Smooth muscle cell (in vitro differentiated cells): Measurements from ENCODE around the gene PRM1. TPM values are rescaled to one million over a fixed set of nuclear protein-coding genes. Genes with fewer than 3 reads are reported as not detected.

Experiments
- DNase-seq: peaks from one replicate; lab custom pipeline; 2025; ENCODE audit not compliant: unreplicated experiment; lab: John Stamatoyannopoulos, UW
- H2AFZ ChIP-seq: fragments of 200-600 bp; sonication (generic); 2 replicates; pipeline ENCODE4 v1.6.0; 2016; ENCODE audit warnings: antibody characterized with exemption, low read depth, mild to moderate bottlenecking
- H3F3A ChIP-seq: fragments of 200-600 bp; sonication (generic); 2 replicates; pipeline ENCODE4 v1.6.0; 2017; ENCODE audit warnings: antibody characterized with exemption, low read depth
- H3K27ac ChIP-seq: fragments of 200-600 bp; sonication (generic); 2 replicates; pipeline ENCODE4 v1.5.1; 2016; ENCODE audit warnings: low read depth, mild to moderate bottlenecking
- H3K27me3 ChIP-seq: fragments of 200-600 bp; sonication (generic); 2 replicates; pipeline ENCODE4 v1.6.1; 2016; ENCODE audit warnings: low read depth, mild to moderate bottlenecking
- H3K36me3 ChIP-seq: fragments of 200-600 bp; sonication (generic); 2 replicates; pipeline ENCODE4 v1.5.1; 2016; ENCODE audit warnings: low read depth
- H3K4me1 ChIP-seq: fragments of 200-600 bp; sonication (generic); 2 replicates; pipeline ENCODE4 v1.5.1; 2016; ENCODE audit warnings: low read depth
- H3K4me2 ChIP-seq: fragments of 200-600 bp; sonication (generic); 2 replicates; pipeline ENCODE4 v1.6.0; 2016; ENCODE audit warnings: mild to moderate bottlenecking
- H3K4me3 ChIP-seq: fragments of 200-600 bp; sonication (generic); 2 replicates; pipeline ENCODE4 v1.5.1; 2016; ENCODE audit warnings: mild to moderate bottlenecking
- H3K79me2 ChIP-seq: fragments of 200-600 bp; sonication (generic); 2 replicates; pipeline ENCODE4 v1.6.0; 2016; ENCODE audit warnings: low read depth, mild to moderate bottlenecking
- H3K9ac ChIP-seq: fragments of 200-600 bp; sonication (generic); 2 replicates; pipeline ENCODE4 v1.6.0; 2016; ENCODE audit warnings: low read depth
- H3K9me3 ChIP-seq: fragments of 200-600 bp; sonication (generic); replicated peaks from 2 replicates; pipeline ENCODE4 v1.5.1; 2016; ENCODE audit warnings: low read depth
- H4K20me1 ChIP-seq: fragments of 200-600 bp; sonication (generic); 2 replicates; pipeline ENCODE4 v1.6.0; 2016; ENCODE audit warnings: low read depth
- whole genome bisulfite sequencing: methylation state at CpG from one replicate; pipeline ENCODE4 v1.1.7; 2016; ENCODE audit warnings: low lambda C conversion rate; 5-methylcytosine and 5-hydroxymethylcytosine counted together
- polyA plus RNA-seq: library from polyadenylated mRNA; unstranded; fragments of >200 nt; fragmentation: Nextera tagmentation; extraction: Ambion mirVana; gene quantifications from 2 replicates; pipeline ENCODE4 v1.2.1, GENCODE V29; 2016
- total RNA-seq: library from RNA; depleted of rRNA; stranded (reverse); fragments of >200 nt; gene quantifications from 2 replicates; pipeline ENCODE4 v1.2.3, GENCODE V29; 2014
- TF ChIP-seq, protein P1 (sequence below): fragments of 200-600 bp; sonication (generic); IDR thresholded peaks from 2 replicates; pipeline ENCODE4 v1.5.1; 2017; ENCODE audit warnings: borderline replicate concordance, mild to moderate bottlenecking, antibody characterized with exemption; ENCODE audit not compliant: insufficient read depth, poor library complexity, severe bottlenecking

Gene PRM1
- total and polyA plus RNA-seq, 2 experiments from 2014 or later = not detected

DNA sequence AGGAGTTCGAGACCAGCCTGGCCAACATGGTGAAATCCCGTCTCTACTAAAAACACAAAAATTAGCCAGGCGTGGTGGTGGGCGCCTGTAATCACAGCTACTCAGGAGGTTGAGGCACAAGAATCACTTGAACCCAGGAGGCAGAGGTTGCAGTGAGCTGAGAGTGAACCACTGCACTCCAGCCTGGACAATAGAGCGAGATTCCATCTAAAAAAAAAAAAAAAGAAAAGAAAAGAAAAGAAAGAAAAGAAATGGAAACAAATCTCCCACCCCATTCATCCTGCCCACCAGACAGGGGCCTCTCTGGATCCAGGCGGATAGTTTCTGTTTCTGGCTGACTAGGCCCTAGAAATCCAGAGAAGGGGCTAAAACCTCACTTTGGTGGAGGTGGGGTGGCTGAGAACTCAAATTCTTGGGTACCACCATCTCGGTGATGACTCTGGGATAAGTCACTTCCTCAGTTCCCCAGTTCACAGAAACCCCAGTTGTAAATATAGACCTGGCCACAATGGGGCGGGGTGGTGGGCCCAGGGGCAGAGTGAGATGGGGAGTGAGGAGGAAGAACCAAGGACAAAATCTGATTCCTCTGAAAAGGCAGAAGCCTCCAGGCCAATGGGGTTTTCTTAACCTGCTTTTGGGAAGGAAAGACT, 47.3 kb downstream of the PRM1 start:
- H3K4me2 ChIP-seq = no peak overlapping the region
- no peak for DNase-seq
- no peak overlapping the region for H3K27ac ChIP-seq
- no peaks in the 10 kb centered on the region for H3K9me3 ChIP-seq
- no peaks in the 10 kb centered on the region for H3K36me3 ChIP-seq
- H3K4me3 ChIP-seq = no peak overlapping the region
- no peaks in the 10 kb centered on the region for H3K27me3 ChIP-seq
- no peaks in the 10 kb centered on the region for H4K20me1 ChIP-seq
- no peak overlapping the region for H3K9ac ChIP-seq
- 88% methylated on average over 8 of the region's 8 CpGs for WGBS
- H3K4me1 ChIP-seq = no peaks in the 10 kb centered on the region
- no peaks in the 10 kb centered on the region for H3F3A ChIP-seq
- TF ChIP-seq, protein P1, sequence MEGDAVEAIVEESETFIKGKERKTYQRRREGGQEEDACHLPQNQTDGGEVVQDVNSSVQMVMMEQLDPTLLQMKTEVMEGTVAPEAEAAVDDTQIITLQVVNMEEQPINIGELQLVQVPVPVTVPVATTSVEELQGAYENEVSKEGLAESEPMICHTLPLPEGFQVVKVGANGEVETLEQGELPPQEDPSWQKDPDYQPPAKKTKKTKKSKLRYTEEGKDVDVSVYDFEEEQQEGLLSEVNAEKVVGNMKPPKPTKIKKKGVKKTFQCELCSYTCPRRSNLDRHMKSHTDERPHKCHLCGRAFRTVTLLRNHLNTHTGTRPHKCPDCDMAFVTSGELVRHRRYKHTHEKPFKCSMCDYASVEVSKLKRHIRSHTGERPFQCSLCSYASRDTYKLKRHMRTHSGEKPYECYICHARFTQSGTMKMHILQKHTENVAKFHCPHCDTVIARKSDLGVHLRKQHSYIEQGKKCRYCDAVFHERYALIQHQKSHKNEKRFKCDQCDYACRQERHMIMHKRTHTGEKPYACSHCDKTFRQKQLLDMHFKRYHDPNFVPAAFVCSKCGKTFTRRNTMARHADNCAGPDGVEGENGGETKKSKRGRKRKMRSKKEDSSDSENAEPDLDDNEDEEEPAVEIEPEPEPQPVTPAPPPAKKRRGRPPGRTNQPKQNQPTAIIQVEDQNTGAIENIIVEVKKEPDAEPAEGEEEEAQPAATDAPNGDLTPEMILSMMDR = no peak
- H2AFZ ChIP-seq = no peak overlapping the region
- no peaks in the 10 kb centered on the region for H3K79me2 ChIP-seq

DNA sequence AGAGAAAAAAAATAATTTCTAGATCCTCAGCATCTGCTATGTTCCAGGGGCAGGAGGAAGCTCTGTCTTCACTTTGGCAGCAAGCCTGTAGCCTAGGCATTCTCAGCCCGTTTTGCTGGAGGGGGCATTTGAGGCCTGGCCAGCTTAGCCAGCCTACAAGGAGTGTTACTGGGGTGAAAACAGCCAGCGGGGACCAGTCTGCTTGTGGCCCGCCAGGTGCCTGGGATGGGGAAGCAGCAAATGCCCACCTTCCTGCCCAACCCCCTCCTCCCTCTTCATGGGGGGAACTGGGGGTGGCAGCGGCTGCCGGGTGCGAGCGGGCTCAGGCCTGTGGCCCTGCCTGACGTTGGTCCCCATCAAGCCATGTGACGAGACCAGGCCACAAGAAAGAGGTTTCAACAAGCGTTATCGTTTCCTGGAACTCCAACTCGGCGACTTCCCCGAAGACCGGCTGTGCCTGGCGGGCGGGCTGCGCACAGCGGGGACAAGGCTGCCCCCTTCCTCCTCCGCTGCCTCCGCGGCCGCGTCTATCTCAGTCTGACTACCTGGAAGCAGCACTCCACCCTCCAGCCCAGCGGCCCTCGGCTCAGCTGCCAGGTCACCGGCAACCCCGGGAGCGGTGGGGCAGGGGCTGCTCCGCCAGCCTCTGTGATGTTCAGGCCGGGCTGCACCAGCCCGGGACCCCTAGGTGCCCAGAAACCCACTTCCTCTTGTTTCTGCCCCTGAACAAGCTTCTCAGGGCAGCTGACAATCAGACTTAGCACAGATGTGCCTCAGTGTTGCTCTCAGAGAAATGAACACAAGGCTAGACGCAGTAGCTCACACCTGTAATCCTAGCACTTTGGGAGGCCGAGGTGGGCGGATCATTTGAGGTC, 48.0 kb downstream of the PRM1 start:
- Histone ChIP-seq H3K79me2 (no peaks in the 10 kb centered on the region), H3K27ac (no peak overlapping the region), H3K9ac (no peak overlapping the region), H3K36me3 (no peaks in the 10 kb centered on the region), H3K4me1 (no peaks in the 10 kb centered on the region), H3K4me3 (no peak overlapping the region), H3F3A (no peaks in the 10 kb centered on the region), H3K27me3 (no peaks in the 10 kb centered on the region), H2AFZ (no peak overlapping the region), H4K20me1 (no peaks in the 10 kb centered on the region), H3K4me2 (no peak overlapping the region), H3K9me3 (no peaks in the 10 kb centered on the region)
- no peak for DNase-seq
- 81% methylated on average over 34 of the region's 35 CpGs for WGBS
- TF ChIP-seq, protein P1 = no peak

DNA sequence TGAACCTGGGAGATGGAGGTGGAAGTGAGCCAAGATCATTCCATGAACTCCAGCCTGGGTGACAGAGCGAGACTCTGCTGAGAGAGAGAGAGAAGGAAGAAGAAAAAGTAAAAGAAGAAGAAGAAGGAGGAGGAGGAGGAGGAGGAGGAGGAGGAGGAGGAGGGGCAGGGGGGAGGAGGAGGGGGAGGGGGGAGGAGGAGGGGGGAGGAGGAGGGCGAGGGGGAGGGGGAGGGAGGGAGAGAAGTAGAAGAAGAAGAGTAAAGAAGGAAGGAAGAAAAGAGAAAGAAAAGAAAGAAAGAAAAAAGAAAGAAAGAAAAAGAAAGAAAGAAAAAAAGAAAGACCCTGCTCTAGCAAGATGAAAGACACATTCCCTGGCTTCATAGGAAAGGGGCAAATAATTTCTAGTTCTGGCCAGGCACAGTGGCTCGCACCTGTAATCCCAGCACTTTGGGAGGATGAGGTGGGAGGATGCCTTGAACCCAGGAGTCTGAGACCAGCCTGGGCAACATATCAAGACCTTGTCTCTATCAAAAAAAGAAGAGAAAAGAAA, 48.8 kb downstream of the PRM1 start:
- Histone ChIP-seq H3K9me3 (no peaks in the 10 kb centered on the region), H4K20me1 (no peaks in the 10 kb centered on the region), H3F3A (no peaks in the 10 kb centered on the region), H3K4me2 (no peak overlapping the region), H3K36me3 (no peaks in the 10 kb centered on the region), H3K27me3 (no peaks in the 10 kb centered on the region), H2AFZ (no peak overlapping the region), H3K79me2 (no peaks in the 10 kb centered on the region), H3K4me3 (no peak overlapping the region), H3K9ac (no peak overlapping the region), H3K27ac (no peak overlapping the region), H3K4me1 (no peaks in the 10 kb centered on the region)
- TF ChIP-seq, protein P1 = no peak
- 92% methylated on average over 2 of the region's 3 CpGs for WGBS
- DNase-seq = no peak
